HG02973 (cell line): ENCODE measurements around the gene PTPRN2.

Source experiments
- ATAC-seq: cut with Tn5 transposase; IDR thresholded peaks from one replicate; pipeline ENCODE4 v1.9.1; 2021; ENCODE audit warnings: moderate library complexity; ENCODE audit not compliant: unreplicated experiment

PTPRN2 gene

GRCh38 chr7:158374586-158374985 is 213.0 kb downstream of the PTPRN2 start:
- no peak for ATAC-seq

GRCh38 chr7:158374146-158374545 is 213.5 kb downstream of the PTPRN2 start:
- no peak for ATAC-seq

- ATAC-seq = no peak
Measured at GRCh38 chr7:158373476-158374133, 214.0 kb downstream of the PTPRN2 start.

- no peak for ATAC-seq
Measured at GRCh38 chr7:158372400-158373342, 215.0 kb downstream of the PTPRN2 start.

- ATAC-seq = no peak
Measured at GRCh38 chr7:158371856-158372255, 215.8 kb downstream of the PTPRN2 start.

- ATAC-seq = no peak
Measured at GRCh38 chr7:158369866-158370265, 217.8 kb downstream of the PTPRN2 start.

- ATAC-seq = no peak
Measured at GRCh38 chr7:158369290-158369689, 218.3 kb downstream of the PTPRN2 start.

GRCh38 chr7:158368449-158368848 is 219.2 kb downstream of the PTPRN2 start:
- no peak for ATAC-seq

GRCh38 chr7:158367634-158367982 is 220.0 kb downstream of the PTPRN2 start:
- ATAC-seq = no peak

- ATAC-seq = no peak
Measured at GRCh38 chr7:158366916-158367633, 220.5 kb downstream of the PTPRN2 start.

- ATAC-seq = no peak
Measured at GRCh38 chr7:158366346-158366745, 221.3 kb downstream of the PTPRN2 start.

- no peak for ATAC-seq
Measured at GRCh38 chr7:158365267-158365666, 222.4 kb downstream of the PTPRN2 start.

- no peak for ATAC-seq
Measured at GRCh38 chr7:158364451-158364850, 223.2 kb downstream of the PTPRN2 start.

- ATAC-seq = no peak
Measured at GRCh38 chr7:158362912-158363905, 224.4 kb downstream of the PTPRN2 start.

GRCh38 chr7:158362001-158362400 is 225.6 kb downstream of the PTPRN2 start:
- no peak for ATAC-seq

GRCh38 chr7:158361326-158361946 is 226.2 kb downstream of the PTPRN2 start:
- ATAC-seq = no peak

- ATAC-seq = no peak
Measured at GRCh38 chr7:158358926-158359645, 228.5 kb downstream of the PTPRN2 start.

GRCh38 chr7:158357898-158358821 is 229.5 kb downstream of the PTPRN2 start:
- ATAC-seq = no peak
